Mucosa of rectum (tissue), 2 donors: ENCODE measurements around the gene PALLD.

Experiments used
- H3K27ac ChIP-seq, 2 donors: one replicate each; pipeline ENCODE4 v1.7.0; 2013; ENCODE audit warnings: inconsistent platforms in 2 of 2, low read depth in 2 of 2, low read length in 2 of 2
- H3K27me3 ChIP-seq, 2 donors: one replicate each; pipeline ENCODE4 v1.7.0; 2013; ENCODE audit warnings: low read length in 2 of 2; ENCODE audit not compliant: control insufficient read depth in 2 of 2, insufficient read depth in 2 of 2
- H3K36me3 ChIP-seq, 2 donors: one replicate each; pipeline ENCODE4 v1.7.0; 2013; ENCODE audit warnings: low read length in 2 of 2; ENCODE audit not compliant: control insufficient read depth in 2 of 2, insufficient read depth in 2 of 2
- H3K4me1 ChIP-seq, 2 donors: one replicate each; pipeline ENCODE4 v1.7.0; 2013; ENCODE audit warnings: low read length in 2 of 2, mild to moderate bottlenecking in 1 of 2; ENCODE audit not compliant: control insufficient read depth in 2 of 2, insufficient read depth in 2 of 2
- H3K4me3 ChIP-seq, 2 donors: one replicate each; pipeline ENCODE4 v1.7.0; 2013; ENCODE audit warnings: low read length in 2 of 2
- H3K9ac ChIP-seq, 2 donors: one replicate each; pipeline ENCODE4 v1.7.0; 2013; ENCODE audit warnings: low read length in 2 of 2, low read depth in 1 of 2, mild to moderate bottlenecking in 1 of 2
- H3K9me3 ChIP-seq, 2 donors: one replicate each; pipeline ENCODE4 v1.7.0; 2013; ENCODE audit warnings: low read length in 2 of 2; ENCODE audit not compliant: control insufficient read depth in 2 of 2
- donor health status: healthy.
- donor health status: Normal muscosa, but diverticular disease.

PALLD gene

DNA sequence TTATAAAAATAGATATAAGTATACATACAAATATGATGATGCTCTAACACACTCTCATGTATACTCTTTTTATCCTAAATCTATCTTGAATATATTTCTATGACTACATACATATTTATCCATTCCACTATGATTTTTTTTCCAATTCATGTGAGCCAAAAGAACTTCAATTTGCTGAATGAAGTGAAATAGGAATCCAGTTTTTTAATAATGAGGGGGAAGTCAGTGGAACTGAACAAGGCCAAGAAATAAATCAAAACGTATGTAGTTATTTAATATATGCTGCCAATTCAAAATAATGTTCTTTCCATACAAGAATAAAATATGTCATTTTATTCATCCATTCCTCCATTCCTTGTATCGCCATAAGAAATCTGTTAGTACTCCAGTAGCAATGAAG is 6.1 kb upstream of the PALLD start:
- Histone ChIP-seq H3K4me3 (no peak overlapping the region), H3K9ac (no peak overlapping the region), H3K27ac (no peak overlapping the region), H3K9me3 (no peaks in the 10 kb centered on the region), H3K27me3 (no peaks in the 10 kb centered on the region), H3K36me3 (no peaks in the 10 kb centered on the region), H3K4me1 (no peaks in the 10 kb centered on the region)

DNA sequence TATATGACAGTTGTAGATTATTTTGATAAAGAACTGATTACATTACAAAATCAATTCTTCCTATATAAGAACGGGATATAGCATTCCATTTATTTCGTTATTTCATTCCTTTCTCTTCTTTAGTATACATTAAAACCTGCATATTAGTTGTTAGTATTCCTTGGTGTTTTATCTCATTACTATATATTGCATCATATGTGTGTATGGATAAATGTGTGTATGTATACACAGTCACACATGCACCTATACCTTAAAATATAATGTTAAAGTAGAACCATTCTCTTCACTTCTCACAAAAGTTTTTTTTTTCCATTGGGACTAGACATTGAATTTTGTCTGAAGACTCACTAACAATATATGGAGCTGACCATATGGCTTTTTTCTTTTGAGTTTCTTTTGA is 5.3 kb upstream of the PALLD start:
- Histone ChIP-seq H3K9ac (no peak overlapping the region), H3K4me3 (no peak overlapping the region), H3K27me3 (no peaks in the 10 kb centered on the region), H3K4me1 (no peaks in the 10 kb centered on the region), H3K27ac (no peak overlapping the region), H3K9me3 (no peaks in the 10 kb centered on the region), H3K36me3 (no peaks in the 10 kb centered on the region)

DNA sequence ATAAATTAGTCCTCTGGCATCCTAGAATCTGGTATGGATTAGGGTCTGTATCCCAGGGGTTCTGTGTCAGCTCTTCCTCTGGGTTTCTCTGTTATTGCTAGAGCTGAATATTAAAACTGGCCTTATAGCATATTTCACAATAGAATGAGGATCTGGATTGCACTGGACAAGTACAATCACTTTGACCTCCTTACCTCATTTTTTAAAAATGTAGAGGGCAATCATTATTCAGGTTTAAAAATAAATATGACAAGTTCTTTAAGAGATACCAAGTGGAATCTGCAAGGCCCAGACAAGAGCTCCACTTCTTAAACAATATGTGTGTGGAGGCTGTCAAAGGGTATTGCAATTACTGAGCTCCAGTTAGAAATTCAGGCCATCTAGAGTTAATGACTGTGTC is 1.4 kb downstream of the PALLD start:
- no peaks in the 10 kb centered on the region for H3K9me3 ChIP-seq
- H3K4me1 ChIP-seq: peaks cover 0 to 5% of the 10 kb centered on the region in 2 donors
- no peak overlapping the region for H3K27ac ChIP-seq
- no peak overlapping the region for H3K4me3 ChIP-seq
- no peaks in the 10 kb centered on the region for H3K36me3 ChIP-seq
- H3K9ac ChIP-seq: no peak overlapping the region
- no peaks in the 10 kb centered on the region for H3K27me3 ChIP-seq

DNA sequence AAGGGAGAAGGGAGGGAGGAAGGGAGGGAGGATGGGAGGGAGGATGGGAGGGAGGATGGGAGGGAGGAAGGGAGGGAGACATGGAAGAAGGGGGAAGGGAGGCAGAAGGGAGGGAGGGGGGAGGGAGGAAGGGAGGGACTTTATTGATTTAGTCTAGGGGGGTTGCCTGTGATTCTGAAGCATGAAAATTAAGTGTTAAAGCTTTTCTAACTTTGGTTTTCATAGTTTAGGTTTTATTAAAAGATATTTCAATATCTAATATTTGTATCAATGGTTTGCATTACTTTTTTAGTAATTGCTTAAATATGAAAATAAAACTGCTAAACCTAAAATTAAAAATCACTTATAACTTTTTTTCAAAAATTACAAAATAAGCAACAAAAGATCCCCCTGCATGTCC is 2.4 kb downstream of the PALLD start:
- H3K27ac ChIP-seq: no peak overlapping the region
- no peaks in the 10 kb centered on the region for H3K9me3 ChIP-seq
- H3K9ac ChIP-seq: no peak overlapping the region
- H3K36me3 ChIP-seq: no peaks in the 10 kb centered on the region
- no peaks in the 10 kb centered on the region for H3K27me3 ChIP-seq
- H3K4me1 ChIP-seq: peaks cover 0 to 5% of the 10 kb centered on the region in 2 donors
- H3K4me3 ChIP-seq: no peak overlapping the region

DNA sequence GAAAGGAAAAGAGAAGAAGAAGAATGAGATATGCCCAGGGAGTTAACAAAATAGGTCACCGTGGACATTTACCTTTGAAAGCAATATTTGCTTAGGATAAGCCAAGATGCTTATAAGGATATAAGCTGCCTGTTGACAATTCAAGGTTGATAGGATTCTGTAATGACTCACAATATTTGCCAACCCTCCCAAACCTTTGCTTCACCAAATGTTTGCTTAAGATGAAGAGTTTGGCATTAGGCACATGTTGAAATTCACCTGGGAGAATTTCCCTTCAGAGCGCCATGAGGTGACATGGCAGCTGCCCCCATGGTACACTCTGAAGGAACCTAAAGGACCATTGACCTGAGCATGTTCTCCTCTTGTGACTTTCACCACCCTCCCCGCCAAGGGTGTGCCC is 4.6 kb downstream of the PALLD start:
- H3K4me1 ChIP-seq: peaks cover 0 to 5% of the 10 kb centered on the region in 2 donors
- H3K27me3 ChIP-seq: no peaks in the 10 kb centered on the region
- H3K27ac ChIP-seq: no peak overlapping the region
- no peak overlapping the region for H3K4me3 ChIP-seq
- no peaks in the 10 kb centered on the region for H3K36me3 ChIP-seq
- no peak overlapping the region for H3K9ac ChIP-seq
- H3K9me3 ChIP-seq: no peaks in the 10 kb centered on the region

DNA sequence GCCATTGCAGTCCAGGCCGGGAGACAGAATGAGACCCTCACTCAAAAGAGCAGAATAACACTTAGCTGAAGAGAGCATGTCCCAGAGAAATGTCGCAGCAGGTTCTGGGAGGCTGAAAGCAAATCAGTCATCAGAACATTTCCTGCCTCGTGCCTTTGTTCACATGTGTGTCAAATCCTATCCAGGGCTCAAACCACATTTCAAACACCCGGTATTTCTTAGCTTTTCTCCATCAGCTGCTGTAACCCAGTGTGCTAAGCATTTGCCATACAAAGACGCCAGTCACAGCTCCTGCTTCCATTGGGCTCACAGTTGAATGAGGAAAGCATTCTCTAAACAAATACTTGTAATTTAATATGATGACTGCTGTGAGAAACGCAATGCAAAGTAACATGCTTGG is 6.0 kb downstream of the PALLD start:
- H3K9ac ChIP-seq: no peak overlapping the region
- H3K4me1 ChIP-seq: peaks cover 0 to 5% of the 10 kb centered on the region in 2 donors
- H3K36me3 ChIP-seq: no peaks in the 10 kb centered on the region
- H3K4me3 ChIP-seq: no peak overlapping the region
- H3K27me3 ChIP-seq: no peaks in the 10 kb centered on the region
- H3K27ac ChIP-seq: no peak overlapping the region
- H3K9me3 ChIP-seq: no peaks in the 10 kb centered on the region

DNA sequence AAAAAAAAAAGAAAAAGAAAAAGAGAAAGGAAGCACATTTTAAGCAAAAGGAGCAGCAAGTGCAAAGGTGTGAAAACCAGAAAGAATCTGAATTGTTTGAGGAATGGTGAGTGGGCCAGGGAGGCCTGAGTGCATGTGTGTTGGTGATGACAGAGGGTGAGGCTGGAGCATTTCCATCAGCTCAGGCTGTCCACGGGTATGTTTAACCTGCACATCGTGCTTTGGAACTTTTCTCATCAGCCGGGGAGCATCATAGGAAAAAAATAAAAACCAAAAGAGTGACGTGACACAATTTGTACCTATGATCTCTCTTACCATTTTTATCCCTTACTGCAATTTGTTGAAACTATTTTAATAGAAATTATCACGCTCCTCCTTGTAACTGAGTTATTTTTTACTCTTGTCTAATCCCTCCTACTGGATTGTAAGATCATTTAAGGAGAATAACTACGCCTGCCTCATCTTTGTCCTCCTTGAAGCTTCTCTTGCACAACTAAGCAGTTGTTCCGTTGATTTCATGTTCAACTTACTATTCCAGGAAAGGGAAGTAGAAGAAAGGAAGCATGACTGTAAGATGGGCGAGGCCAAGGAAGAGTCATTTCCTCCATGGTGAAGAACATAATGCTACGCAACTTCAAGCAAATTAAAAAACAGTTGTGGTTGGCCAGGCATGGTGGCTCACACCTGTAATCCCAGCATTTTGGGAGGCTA is 7.0 kb downstream of the PALLD start:
- no peaks in the 10 kb centered on the region for H3K27me3 ChIP-seq
- H3K36me3 ChIP-seq: no peaks in the 10 kb centered on the region
- H3K4me3 ChIP-seq: no peak overlapping the region
- H3K27ac ChIP-seq: no peak overlapping the region
- peaks cover 0 to 5% of the 10 kb centered on the region in 2 donors for H3K4me1 ChIP-seq
- no peak overlapping the region for H3K9ac ChIP-seq
- H3K9me3 ChIP-seq: no peaks in the 10 kb centered on the region

DNA sequence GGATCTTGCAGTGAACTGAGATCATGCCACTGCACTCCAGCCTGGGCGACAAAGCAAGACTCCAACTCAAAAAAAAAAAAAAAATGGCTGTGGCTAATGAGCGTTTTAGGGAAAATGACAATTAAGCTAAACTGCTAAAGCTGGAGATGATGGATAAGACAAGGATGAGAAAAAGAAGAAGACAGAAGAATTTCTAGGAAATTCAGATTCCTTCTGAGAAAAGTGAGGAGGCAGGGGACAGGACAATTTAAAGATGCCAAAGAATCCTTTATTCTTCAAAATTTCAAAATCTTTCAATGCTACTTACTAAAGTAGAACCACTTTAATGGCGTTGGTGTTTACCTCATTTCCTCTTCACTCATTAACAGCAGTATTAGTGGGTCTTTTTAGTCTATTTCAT is 7.7 kb downstream of the PALLD start:
- Histone ChIP-seq H3K4me3 (no peak overlapping the region), H3K9me3 (no peaks in the 10 kb centered on the region), H3K9ac (no peak overlapping the region), H3K27ac (no peak overlapping the region), H3K4me1 (peaks cover 0 to 5% of the 10 kb centered on the region in 2 donors), H3K27me3 (no peaks in the 10 kb centered on the region), H3K36me3 (no peaks in the 10 kb centered on the region)

DNA sequence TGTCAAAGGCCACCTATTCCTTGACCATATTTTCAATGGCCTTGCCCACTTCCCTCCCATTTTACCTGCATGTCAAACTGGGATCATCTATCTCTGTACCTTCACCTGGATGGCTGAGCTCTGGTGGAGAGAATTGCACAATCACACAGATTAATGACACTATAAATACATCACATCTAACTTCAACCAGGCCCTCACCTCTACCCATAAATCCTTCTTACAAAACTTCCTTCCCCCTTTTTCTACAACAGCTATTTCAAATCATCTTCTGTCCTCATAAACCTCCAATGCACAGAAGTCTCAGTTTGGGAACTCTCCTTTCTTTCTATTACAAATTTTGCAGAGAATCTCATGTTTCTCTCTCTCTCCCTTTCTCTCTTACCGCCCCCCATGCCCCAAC is 9.2 kb downstream of the PALLD start:
- no peak overlapping the region for H3K27ac ChIP-seq
- H3K9me3 ChIP-seq: no peaks in the 10 kb centered on the region
- no peak overlapping the region for H3K4me3 ChIP-seq
- no peaks in the 10 kb centered on the region for H3K36me3 ChIP-seq
- no peak overlapping the region for H3K9ac ChIP-seq
- peaks cover 0 to 5% of the 10 kb centered on the region in 2 donors for H3K4me1 ChIP-seq
- H3K27me3 ChIP-seq: no peaks in the 10 kb centered on the region

DNA sequence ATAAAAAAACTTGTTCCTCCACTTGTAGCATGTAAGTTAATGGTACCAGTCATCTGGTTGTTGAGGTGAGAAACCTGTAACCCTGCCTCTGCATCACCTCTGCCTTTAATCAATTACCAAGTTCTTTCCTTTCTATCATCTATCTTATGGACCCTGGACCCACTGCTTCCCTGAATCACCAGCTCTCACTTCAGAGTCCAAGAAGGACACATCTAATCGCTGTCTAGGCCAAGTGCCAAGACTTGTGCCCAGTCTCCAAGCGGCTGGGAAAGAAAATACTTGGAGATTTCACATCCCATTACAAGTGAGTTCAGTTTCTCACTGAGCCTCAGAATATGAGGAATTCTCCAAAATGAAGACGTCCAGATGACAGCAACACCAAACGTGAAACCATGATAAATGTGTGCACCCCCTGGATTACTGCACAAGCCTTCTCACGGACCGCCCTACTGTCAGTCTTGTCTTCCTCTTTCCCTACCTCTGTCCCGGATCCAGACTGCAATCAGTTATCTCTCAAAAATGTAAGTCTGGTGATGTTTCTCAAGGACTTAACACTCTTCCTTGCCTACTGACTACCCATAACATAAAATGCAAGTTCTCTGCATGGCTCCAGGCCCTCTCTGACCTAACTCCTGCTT is 10.4 kb downstream of the PALLD start:
- H3K9ac ChIP-seq: no peak overlapping the region
- H3K36me3 ChIP-seq: no peaks in the 10 kb centered on the region
- no peaks in the 10 kb centered on the region for H3K27me3 ChIP-seq
- no peak overlapping the region for H3K27ac ChIP-seq
- no peak overlapping the region for H3K4me3 ChIP-seq
- H3K9me3 ChIP-seq: no peaks in the 10 kb centered on the region
- no peaks in the 10 kb centered on the region for H3K4me1 ChIP-seq
